Activated naive CD8-positive, alpha-beta T cell (primary cell): Measurements from ENCODE around the gene LRRC14B.

Source experiments
- H3K27ac Mint-ChIP-seq: one replicate; pipeline ENCODE4 v1.8.0; 2021; ENCODE audit warnings: mixed read lengths
- H3K27me3 Mint-ChIP-seq: one replicate; pipeline ENCODE4 v1.8.0; 2021; ENCODE audit warnings: mixed read lengths
- H3K36me3 Mint-ChIP-seq: one replicate; pipeline ENCODE4 v1.8.0; 2021; ENCODE audit warnings: mixed read lengths
- H3K4me1 Mint-ChIP-seq: one replicate; pipeline ENCODE4 v1.8.0; 2021; ENCODE audit warnings: low read depth, mixed read lengths
- H3K4me3 Mint-ChIP-seq: one replicate; pipeline ENCODE4 v1.8.0; 2021; ENCODE audit warnings: mild to moderate bottlenecking, mixed read lengths
- H3K9me3 Mint-ChIP-seq: one replicate; pipeline ENCODE4 v1.8.0; 2021; ENCODE audit warnings: low read depth, mixed read lengths

LRRC14B gene

GRCh38 chr5:166441-167372 lies 24.6 kb upstream of the LRRC14B start:
- H3K27me3 Mint-ChIP-seq: no peaks in the 10 kb centered on the region
- no peaks in the 10 kb centered on the region for H3K4me1 Mint-ChIP-seq
- no peak overlapping the region for H3K27ac Mint-ChIP-seq
- no peak overlapping the region for H3K4me3 Mint-ChIP-seq
- H3K36me3 Mint-ChIP-seq: no peaks in the 10 kb centered on the region
- no peaks in the 10 kb centered on the region for H3K9me3 Mint-ChIP-seq

- Mint-ChIP-seq H3K27me3 (no peaks in the 10 kb centered on the region), H3K4me3 (no peak overlapping the region), H3K27ac (no peak overlapping the region)
Measured at GRCh38 chr5:167511-167910, 23.8 kb upstream of the LRRC14B start.

GRCh38 chr5:167982-168660 lies 23.2 kb upstream of the LRRC14B start:
- no peaks in the 10 kb centered on the region for H3K36me3 Mint-ChIP-seq
- H3K27ac Mint-ChIP-seq: no peak overlapping the region
- no peaks in the 10 kb centered on the region for H3K27me3 Mint-ChIP-seq
- H3K9me3 Mint-ChIP-seq: no peaks in the 10 kb centered on the region
- H3K4me1 Mint-ChIP-seq: no peaks in the 10 kb centered on the region
- no peak overlapping the region for H3K4me3 Mint-ChIP-seq

More at GRCh38 chr5:167511-167910, 23.8 kb upstream of the LRRC14B start:
- no peaks in the 10 kb centered on the region for H3K9me3 Mint-ChIP-seq
- no peaks in the 10 kb centered on the region for H3K4me1 Mint-ChIP-seq
- no peaks in the 10 kb centered on the region for H3K36me3 Mint-ChIP-seq

- no peaks in the 10 kb centered on the region for H3K9me3 Mint-ChIP-seq
- no peaks in the 10 kb centered on the region for H3K4me1 Mint-ChIP-seq
- no peaks in the 10 kb centered on the region for H3K27me3 Mint-ChIP-seq
- no peak overlapping the region for H3K27ac Mint-ChIP-seq
- no peaks in the 10 kb centered on the region for H3K36me3 Mint-ChIP-seq
- no peak overlapping the region for H3K4me3 Mint-ChIP-seq
Measured at GRCh38 chr5:169071-169727, 22.1 kb upstream of the LRRC14B start.

GRCh38 chr5:169728-170094 lies 21.6 kb upstream of the LRRC14B start:
- Mint-ChIP-seq H3K9me3 (no peaks in the 10 kb centered on the region), H3K4me1 (no peaks in the 10 kb centered on the region), H3K4me3 (no peak overlapping the region), H3K36me3 (no peaks in the 10 kb centered on the region), H3K27me3 (no peaks in the 10 kb centered on the region), H3K27ac (no peak overlapping the region)

- Mint-ChIP-seq H3K36me3 (no peaks in the 10 kb centered on the region), H3K27me3 (no peaks in the 10 kb centered on the region), H3K27ac (no peak overlapping the region), H3K4me3 (no peak overlapping the region), H3K9me3 (no peaks in the 10 kb centered on the region), H3K4me1 (no peaks in the 10 kb centered on the region)
Measured at GRCh38 chr5:170971-171800, 20.1 kb upstream of the LRRC14B start.

GRCh38 chr5:171801-172331 lies 19.4 kb upstream of the LRRC14B start:
- Mint-ChIP-seq H3K27ac (no peak overlapping the region), H3K27me3 (no peaks in the 10 kb centered on the region), H3K4me1 (no peaks in the 10 kb centered on the region), H3K4me3 (no peak overlapping the region), H3K36me3 (no peaks in the 10 kb centered on the region), H3K9me3 (no peaks in the 10 kb centered on the region)

- Mint-ChIP-seq H3K4me3 (no peak overlapping the region), H3K27ac (no peak overlapping the region), H3K36me3 (no peaks in the 10 kb centered on the region), H3K9me3 (no peaks in the 10 kb centered on the region), H3K27me3 (no peaks in the 10 kb centered on the region), H3K4me1 (no peaks in the 10 kb centered on the region)
Measured at GRCh38 chr5:172421-172820, 18.9 kb upstream of the LRRC14B start.

GRCh38 chr5:172841-173251 lies 18.4 kb upstream of the LRRC14B start:
- Mint-ChIP-seq H3K4me1 (no peaks in the 10 kb centered on the region), H3K36me3 (no peaks in the 10 kb centered on the region), H3K4me3 (no peak overlapping the region), H3K9me3 (no peaks in the 10 kb centered on the region), H3K27me3 (no peaks in the 10 kb centered on the region), H3K27ac (no peak overlapping the region)

- Mint-ChIP-seq H3K36me3 (no peaks in the 10 kb centered on the region), H3K27me3 (no peaks in the 10 kb centered on the region), H3K9me3 (no peaks in the 10 kb centered on the region), H3K27ac (no peak overlapping the region), H3K4me1 (no peaks in the 10 kb centered on the region), H3K4me3 (no peak overlapping the region)
Measured at GRCh38 chr5:173392-174290, 17.7 kb upstream of the LRRC14B start.

- Mint-ChIP-seq H3K27me3 (no peaks in the 10 kb centered on the region), H3K9me3 (no peaks in the 10 kb centered on the region), H3K27ac (no peak overlapping the region), H3K4me1 (no peaks in the 10 kb centered on the region), H3K4me3 (no peak overlapping the region), H3K36me3 (no peaks in the 10 kb centered on the region)
Measured at GRCh38 chr5:174291-174600, 17.0 kb upstream of the LRRC14B start.

- Mint-ChIP-seq H3K9me3 (no peaks in the 10 kb centered on the region), H3K27ac (no peak overlapping the region), H3K4me1 (no peaks in the 10 kb centered on the region), H3K27me3 (no peaks in the 10 kb centered on the region), H3K36me3 (no peaks in the 10 kb centered on the region), H3K4me3 (no peak overlapping the region)
Measured at GRCh38 chr5:174876-175465, 16.3 kb upstream of the LRRC14B start.

- H3K27me3 Mint-ChIP-seq: no peaks in the 10 kb centered on the region
- no peak overlapping the region for H3K4me3 Mint-ChIP-seq
- H3K36me3 Mint-ChIP-seq: no peaks in the 10 kb centered on the region
Measured at GRCh38 chr5:176296-176823, 14.9 kb upstream of the LRRC14B start.

More at GRCh38 chr5:176296-176823, 14.9 kb upstream of the LRRC14B start:
- H3K4me1 Mint-ChIP-seq: no peaks in the 10 kb centered on the region
- H3K9me3 Mint-ChIP-seq: no peaks in the 10 kb centered on the region
- H3K27ac Mint-ChIP-seq: no peak overlapping the region
